Nucleus accumbens (tissue), 56 donors: ENCODE measurements around the gene CASR.
A peak's percentile ranks its signal among the peaks of the same experiment; 100 is the strongest.
"Not testable (repeated sequence)": the region's sequence is repeated elsewhere in the genome, so short reads cannot be mapped to it uniquely, and the experiment has no call there.

ENCODE experiments used
- DNase-seq, 56 donors: peaks; one replicate each; lab custom pipeline; 2025; lab: John Stamatoyannopoulos, UW

Gene CASR

GRCh38 chr3:122183521-122183892 is at the start of gene CASR:
Gene CASR, plus strand, starts transcription at chr3:122183668. Its CDS starts 70,522 bp downstream, at chr3:122254190.
- no peak for DNase-seq

- no peak for DNase-seq
Measured at GRCh38 chr3:122146466-122146865, 37.0 kb upstream of the CASR start.

- no peak for DNase-seq
Measured at GRCh38 chr3:122148941-122149627, 34.4 kb upstream of the CASR start.

GRCh38 chr3:122151480-122151879 is 32.0 kb upstream of the CASR start:
- DNase-seq: no peak

GRCh38 chr3:122164983-122165382 is 18.5 kb upstream of the CASR start:
- DNase-seq: not testable (repeated sequence)

- no peak for DNase-seq
Measured at GRCh38 chr3:122167630-122168029, 15.8 kb upstream of the CASR start.

GRCh38 chr3:122168044-122168443 is 15.4 kb upstream of the CASR start:
- DNase-seq: no peak

GRCh38 chr3:122169911-122170310 is 13.6 kb upstream of the CASR start:
- DNase-seq: no peak

GRCh38 chr3:122171361-122171760 is 12.1 kb upstream of the CASR start:
- DNase-seq: not testable (repeated sequence)

- DNase-seq: no peak
Measured at GRCh38 chr3:122178711-122179110, 4.8 kb upstream of the CASR start.

GRCh38 chr3:122183893-122184590 is 574 bp downstream of the CASR start:
- no peak for DNase-seq

- peak in 1 of 56 donors; percentile 1 for DNase-seq
Measured at GRCh38 chr3:122184591-122184929, 1.1 kb downstream of the CASR start.

GRCh38 chr3:122186372-122186771 is 2.9 kb downstream of the CASR start:
- no peak for DNase-seq

- no peak for DNase-seq
Measured at GRCh38 chr3:122188737-122189136, 5.3 kb downstream of the CASR start.

- DNase-seq: no peak
Measured at GRCh38 chr3:122189357-122189756, 5.9 kb downstream of the CASR start.

GRCh38 chr3:122190525-122190924 is 7.1 kb downstream of the CASR start:
- no peak for DNase-seq

- no peak for DNase-seq
Measured at GRCh38 chr3:122198966-122199365, 15.5 kb downstream of the CASR start.

GRCh38 chr3:122199552-122199951 is 16.1 kb downstream of the CASR start:
- DNase-seq: no peak

GRCh38 chr3:122200661-122201060 is 17.2 kb downstream of the CASR start:
- DNase-seq: no peak

GRCh38 chr3:122201476-122201875 is 18.0 kb downstream of the CASR start:
- not testable (repeated sequence) for DNase-seq

GRCh38 chr3:122208579-122208978 is 25.1 kb downstream of the CASR start:
- DNase-seq: no peak

GRCh38 chr3:122213650-122214049 is 30.2 kb downstream of the CASR start:
- no peak for DNase-seq
